K562 (cell line): ENCODE measurements around the gene PDE12. TPM values are rescaled to one million over a fixed set of nuclear protein-coding genes. Genes with fewer than 3 reads are reported as not detected.

Experiments used
- ATAC-seq: fragments of 200-7000 bp; cut with Tn5 transposase; 3 replicates; pipeline ENCODE4 v1.9.1; 2020; ENCODE audit warnings: moderate library complexity
- BruUV-seq: library from RNA; stranded (reverse); fragments of 400-500 nt; replicated peaks from 2 replicates; lab custom pipeline; 2021; lab: Mats Ljungman, UMichigan
- CTCF ChIA-PET: fragments of 300-600 bp; formaldehyde crosslinking; extraction: SDS; loops from one replicate; lab custom pipeline; 2021; ENCODE audit warnings: low intra/inter-chr PET ratio; lab: Yijun Ruan, JAX
- POLR2A ChIA-PET: fragments of 300-600, 350-650 bp; sonication (Branson Sonifier 250); formaldehyde crosslinking; extraction: SDS; loops from one replicate; lab custom pipeline; 2021; ENCODE audit warnings: antibody characterized with exemption, inconsistent platforms; lab: Yijun Ruan, JAX
- DNase-seq, 4 experiments: peaks; one replicate each; pipeline versions ENCODE4 v3.0.0 to v3.0.0-alpha.2; 2011 to 2018; ENCODE audit warnings: low spot score in 3 of 4, mixed read lengths in 3 of 4; ENCODE audit errors: extremely low read depth in 1 of 4
- FAIRE-seq: peaks from 2 replicates; lab custom pipeline; 2011; peaks lifted over from hg19 to GRCh38; lab: Jason Lieb, UNC
- H2AFZ ChIP-seq: 2 replicates; pipeline ENCODE4 v1.6.0; 2011; ENCODE audit warnings: low read depth, low read length, control low read depth, inconsistent platforms
- H3K27ac ChIP-seq: fragments of 200-600 bp; 3 replicates; pipeline ENCODE4 v1.8.0; 2011; ENCODE audit warnings: low read depth, mild to moderate bottlenecking, control low read depth, inconsistent platforms, low read length, moderate library complexity, mixed read lengths; ENCODE audit errors: extremely low read depth
- H3K27me3 ChIP-seq, 2 experiments: fragments of 300-600 bp in 1 of 2; 2 replicates in 1 of 2; 3 replicates in 1 of 2; pipeline versions ENCODE4 v1.6.0 to v1.8.0; 2011; ENCODE audit warnings: inconsistent platforms in 2 of 2, low read length in 2 of 2, mild to moderate bottlenecking in 1 of 2, mixed read lengths in 1 of 2, moderate library complexity in 1 of 2; ENCODE audit not compliant: control insufficient read depth in 2 of 2, insufficient read depth in 2 of 2
- H3K36me3 ChIP-seq: fragments of 300-600 bp; 3 replicates; pipeline ENCODE4 v1.8.0; 2011; ENCODE audit warnings: mild to moderate bottlenecking, low read length, inconsistent platforms; ENCODE audit not compliant: control insufficient read depth, insufficient read depth
- H3K4me1 ChIP-seq, 2 experiments: fragments of 200-600 bp in 1 of 2; replicated peaks in 1 of 2; 2 replicates in 1 of 2; 3 replicates in 1 of 2; pipeline versions ENCODE4 v1.5.1 to v1.8.0; 2011; ENCODE audit warnings: inconsistent platforms in 2 of 2, low read length in 2 of 2, mild to moderate bottlenecking in 1 of 2, mixed read lengths in 1 of 2, moderate library complexity in 1 of 2; ENCODE audit not compliant: control insufficient read depth in 2 of 2, insufficient read depth in 2 of 2
- H3K4me2 ChIP-seq: 2 replicates; pipeline ENCODE4 v1.6.1; 2011; ENCODE audit warnings: low read length, control low read depth, inconsistent platforms, mixed read lengths; ENCODE audit not compliant: insufficient read depth
- H3K4me3 ChIP-seq: fragments of 200-600 bp; sonication (generic), shearing (Covaris generic); 2 replicates; pipeline ENCODE4 v1.5.1; 2016; ENCODE audit warnings: control low read depth, inconsistent platforms
- H3K79me2 ChIP-seq: fragments of 200-600 bp; 3 replicates; pipeline ENCODE4 v1.8.0; 2011; ENCODE audit warnings: low read length, inconsistent platforms; ENCODE audit not compliant: control insufficient read depth, insufficient read depth
- H3K9ac ChIP-seq, 2 experiments: 2 replicates each; pipeline versions ENCODE4 v1.6.0 to v1.6.1; 2011; ENCODE audit warnings: low read depth in 2 of 2, low read length in 2 of 2, control low read depth in 1 of 2, inconsistent platforms in 1 of 2, mild to moderate bottlenecking in 1 of 2, mixed read lengths in 1 of 2; ENCODE audit not compliant: insufficient read depth in 1 of 2
- H3K9me1 ChIP-seq: one replicate; pipeline ENCODE4 v1.6.0; 2011; ENCODE audit warnings: inconsistent platforms, mild to moderate bottlenecking, low read length, moderate library complexity; ENCODE audit not compliant: control insufficient read depth, insufficient read depth
- H3K9me3 ChIP-seq: replicated peaks from 2 replicates; pipeline ENCODE4 v1.5.1; 2011; ENCODE audit warnings: low read depth, low read length, inconsistent platforms; ENCODE audit not compliant: control insufficient read depth, insufficient read depth
- H4K20me1 ChIP-seq: replicated peaks from 2 replicates; pipeline ENCODE4 v1.6.1; 2011; ENCODE audit warnings: low read length, inconsistent platforms, mixed read lengths; ENCODE audit not compliant: control insufficient read depth, insufficient read depth
- MEIS2 ChIP-seq: fragments of 450-650 bp; IDR thresholded peaks from 2 replicates; pipeline ENCODE4 v1.6.1; 2014; ENCODE audit warnings: mild to moderate bottlenecking; ENCODE audit not compliant: partially characterized antibody
- MYC ChIP-seq, 2 experiments: fragments of 250-450 bp in 1 of 2; sonication (Bioruptor Pico) in 1 of 2; IDR thresholded peaks; 2 replicates each; pipeline versions ENCODE4 v1.5.1 to v1.6.1; 2012 to 2021; ENCODE audit warnings: low read depth in 2 of 2, borderline replicate concordance in 1 of 2, improper control_type of control experiment in 1 of 2, low read length in 1 of 2, mild to moderate bottlenecking in 1 of 2, moderate library complexity in 1 of 2
- TAL1 ChIP-seq: fragments of 450-650 bp; IDR thresholded peaks from 2 replicates; pipeline ENCODE4 v1.6.1; 2016; ENCODE audit warnings: mild to moderate bottlenecking
- ZNF134 ChIP-seq: fragments of 250-450 bp; sonication (Bioruptor Pico); conservative IDR thresholded peaks from 2 replicates; pipeline ENCODE4 v1.4.0; 2020
- WGBS: fragments of 100-300 bp; shearing (Covaris generic); methylation state at CpG from one replicate; pipeline ENCODE4 v1.1.6; 2016; ENCODE audit warnings: low coverage, mixed read lengths; ENCODE audit not compliant: insufficient coverage; ENCODE audit errors: missing lambda C conversion rate; 5-methylcytosine and 5-hydroxymethylcytosine counted together
- in situ Hi-C: fragments of 300-500 bp; cut with MboI; formaldehyde crosslinking; loops from 4 replicates; pipeline ENCODE4 v1.15.0; 2018; ENCODE audit warnings: inconsistent platforms, mixed read lengths
- intact Hi-C: fragments of 100-400 bp; cut with micrococcal nuclease; formaldehyde crosslinking; loops from 2 replicates; pipeline ENCODE4 v1.14.2; 2022
- polyA plus RNA-seq, 8 experiments: library from polyadenylated mRNA; depleted of rRNA in 4 of 8; stranded (reverse) in 5 of 8; unstranded in 3 of 8; fragments of >200 nt; fragmentation: Nextera tagmentation in 2 of 8; fragmentation: Illumina TruSeq in 1 of 8; extraction: Ambion mirVana in 2 of 8; extraction: Trizol in 1 of 8; gene quantifications; 2 replicates each; pipeline versions ENCODE4 v1.2.1 to v1.2.3, GENCODE V29; 2011 to 2014; ENCODE audit warnings: inconsistent platforms in 1 of 8, missing spikeins in 1 of 8
- total RNA-seq, 7 experiments: library from RNA; depleted of rRNA in 6 of 7; stranded (reverse); fragments of >200 nt in 6 of 7; fragmentation: Illumina TruSeq in 2 of 7; extraction: Trizol in 2 of 7; gene quantifications; 2 replicates each; pipeline versions ENCODE4 v1.2.1 to v1.2.3, GENCODE V29; 2011 to 2021; ENCODE audit warnings: low replicate concordance in 1 of 7
- TF ChIP-seq, protein P1 (sequence below): fragments of 450-650 bp; IDR thresholded peaks from 2 replicates; pipeline ENCODE4 v1.6.1; 2016; ENCODE audit warnings: low read depth, mild to moderate bottlenecking, moderate library complexity
- TF ChIP-seq, protein P2 (sequence below): IDR thresholded peaks from 3 replicates; pipeline ENCODE4 v1.6.1; 2011; ENCODE audit warnings: borderline replicate concordance, mild to moderate bottlenecking; ENCODE audit not compliant: insufficient read length, insufficient read depth
- TF ChIP-seq, protein P3 (sequence below): fragments of 250-450 bp; sonication (Bioruptor Pico); IDR thresholded peaks from 2 replicates; pipeline ENCODE4 v1.8.0; 2021; ENCODE audit warnings: mild to moderate bottlenecking, moderate library complexity

Gene PDE12
- total and polyA plus RNA-seq, 9 of the 15 experiments (the other 6 are each of a cell fraction or from before 2014, with no cell fraction given): 2.1 to 20.5 (median 10.0) TPM

DNA sequence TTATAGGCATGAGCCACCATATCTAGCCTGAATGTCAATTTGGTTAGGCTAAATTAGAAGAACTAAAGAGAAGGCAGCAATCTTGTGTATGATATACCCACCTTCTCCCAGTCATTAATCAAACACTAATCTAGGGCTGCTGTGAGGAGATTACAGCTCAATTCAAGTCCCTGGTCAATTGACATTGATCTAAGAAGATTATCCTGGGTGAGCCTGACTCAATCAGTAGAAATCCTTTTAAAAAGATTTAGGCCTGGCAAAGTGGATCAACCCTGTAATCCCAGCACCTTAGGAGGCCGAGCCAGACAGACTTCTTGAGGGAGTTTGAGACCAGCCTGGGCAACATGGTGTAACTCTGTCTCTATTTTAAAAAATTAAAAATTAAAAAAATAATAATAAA is 9.5 kb upstream of the PDE12 start:
- Histone ChIP-seq H3K4me3 (no peak overlapping the region), H3K9me1 (no peaks in the 10 kb centered on the region), H3K27ac (no peak overlapping the region), H3K36me3 (no peaks in the 10 kb centered on the region), H3K4me2 (no peak overlapping the region)
- no peak for ATAC-seq
- POLR2A ChIA-PET: interaction anchor here (0.7 to 0.9 kb wide), 2 partner anchors 10 to 53 kb away, joined by 3 read pairs; partner anchors contain the start of gene PDE12
- 23% methylated on average over 1 of the region's 1 CpG for WGBS
- in situ Hi-C loops: no loop called here
- TF ChIP-seq, protein P1, sequence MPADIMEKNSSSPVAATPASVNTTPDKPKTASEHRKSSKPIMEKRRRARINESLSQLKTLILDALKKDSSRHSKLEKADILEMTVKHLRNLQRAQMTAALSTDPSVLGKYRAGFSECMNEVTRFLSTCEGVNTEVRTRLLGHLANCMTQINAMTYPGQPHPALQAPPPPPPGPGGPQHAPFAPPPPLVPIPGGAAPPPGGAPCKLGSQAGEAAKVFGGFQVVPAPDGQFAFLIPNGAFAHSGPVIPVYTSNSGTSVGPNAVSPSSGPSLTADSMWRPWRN: no peak
- TF ChIP-seq MYC (IDR thresholded peaks at IDR 0.05; ENCODE audit: low read depth, low read length): no peak
- no peak for TF ChIP-seq MYC (CRISPR knock-in tag; IDR thresholded peaks at IDR 0.05; ENCODE audit: borderline replicate concordance, low read depth)
- TF ChIP-seq, protein P2, sequence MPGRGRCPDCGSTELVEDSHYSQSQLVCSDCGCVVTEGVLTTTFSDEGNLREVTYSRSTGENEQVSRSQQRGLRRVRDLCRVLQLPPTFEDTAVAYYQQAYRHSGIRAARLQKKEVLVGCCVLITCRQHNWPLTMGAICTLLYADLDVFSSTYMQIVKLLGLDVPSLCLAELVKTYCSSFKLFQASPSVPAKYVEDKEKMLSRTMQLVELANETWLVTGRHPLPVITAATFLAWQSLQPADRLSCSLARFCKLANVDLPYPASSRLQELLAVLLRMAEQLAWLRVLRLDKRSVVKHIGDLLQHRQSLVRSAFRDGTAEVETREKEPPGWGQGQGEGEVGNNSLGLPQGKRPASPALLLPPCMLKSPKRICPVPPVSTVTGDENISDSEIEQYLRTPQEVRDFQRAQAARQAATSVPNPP: no peak
- TF ChIP-seq, protein P3, sequence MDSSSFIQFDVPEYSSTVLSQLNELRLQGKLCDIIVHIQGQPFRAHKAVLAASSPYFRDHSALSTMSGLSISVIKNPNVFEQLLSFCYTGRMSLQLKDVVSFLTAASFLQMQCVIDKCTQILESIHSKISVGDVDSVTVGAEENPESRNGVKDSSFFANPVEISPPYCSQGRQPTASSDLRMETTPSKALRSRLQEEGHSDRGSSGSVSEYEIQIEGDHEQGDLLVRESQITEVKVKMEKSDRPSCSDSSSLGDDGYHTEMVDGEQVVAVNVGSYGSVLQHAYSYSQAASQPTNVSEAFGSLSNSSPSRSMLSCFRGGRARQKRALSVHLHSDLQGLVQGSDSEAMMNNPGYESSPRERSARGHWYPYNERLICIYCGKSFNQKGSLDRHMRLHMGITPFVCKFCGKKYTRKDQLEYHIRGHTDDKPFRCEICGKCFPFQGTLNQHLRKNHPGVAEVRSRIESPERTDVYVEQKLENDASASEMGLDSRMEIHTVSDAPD (CRISPR knock-in tag): no peak
- TF ChIP-seq MEIS2: peak; percentile 48
- peak; percentile 92 for TF ChIP-seq ZNF134 (CRISPR knock-in tag)
- 0 out of 2 replicates have a peak, but pooled peaks have one; percentile 14 for TF ChIP-seq TAL1
- TF ChIP-seq, all 486 proteins: peak for 3
- Histone ChIP-seq H4K20me1 (no peaks in the 10 kb centered on the region), H3K9ac (no peak overlapping the region), H3K4me1 (peaks cover 3% of the 10 kb centered on the region in 2 experiments; a peak in 3 of 5 replicates), H3K79me2 (no peaks in the 10 kb centered on the region), H3K27me3 (peaks cover 0 to 7% of the 10 kb centered on the region in 2 experiments; a peak in 1 of 5 replicates), H2AFZ (no peak overlapping the region), H3K9me3 (no peaks in the 10 kb centered on the region)
- no peak for DNase-seq
- intact Hi-C loops: no loop called here
- FAIRE-seq: no peak
- CTCF ChIA-PET: no interaction called here
- no TSS peak for BruUV-seq
